ENCODE data around the gene SPATA31C2.

DNA sequence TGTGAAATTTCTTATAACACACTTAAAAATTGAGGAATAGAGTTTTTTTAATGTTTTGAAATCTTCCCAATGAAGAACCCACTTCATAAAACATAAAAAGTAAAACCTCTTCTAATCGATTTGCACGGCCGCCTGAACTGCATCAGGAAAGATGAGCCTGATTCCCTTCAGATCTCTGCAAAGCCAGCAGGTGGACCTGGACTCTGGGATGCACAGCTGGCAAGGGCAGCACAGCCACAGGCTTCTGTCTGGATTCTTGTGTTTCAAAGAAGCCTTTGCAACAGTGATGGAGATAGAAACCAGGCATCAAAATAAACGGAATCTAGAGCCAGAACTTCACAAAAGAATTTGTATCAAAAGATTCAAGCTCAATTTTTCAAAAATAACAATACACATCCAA lies 36.0 kb upstream of the SPATA31C2 start:
- TF ChIP-seq MXI1 (IDR thresholded peaks at IDR 0.05; ENCODE audit: borderline replicate concordance, low read depth, low read length), result no peak
- TF ChIP-seq, protein P1, sequence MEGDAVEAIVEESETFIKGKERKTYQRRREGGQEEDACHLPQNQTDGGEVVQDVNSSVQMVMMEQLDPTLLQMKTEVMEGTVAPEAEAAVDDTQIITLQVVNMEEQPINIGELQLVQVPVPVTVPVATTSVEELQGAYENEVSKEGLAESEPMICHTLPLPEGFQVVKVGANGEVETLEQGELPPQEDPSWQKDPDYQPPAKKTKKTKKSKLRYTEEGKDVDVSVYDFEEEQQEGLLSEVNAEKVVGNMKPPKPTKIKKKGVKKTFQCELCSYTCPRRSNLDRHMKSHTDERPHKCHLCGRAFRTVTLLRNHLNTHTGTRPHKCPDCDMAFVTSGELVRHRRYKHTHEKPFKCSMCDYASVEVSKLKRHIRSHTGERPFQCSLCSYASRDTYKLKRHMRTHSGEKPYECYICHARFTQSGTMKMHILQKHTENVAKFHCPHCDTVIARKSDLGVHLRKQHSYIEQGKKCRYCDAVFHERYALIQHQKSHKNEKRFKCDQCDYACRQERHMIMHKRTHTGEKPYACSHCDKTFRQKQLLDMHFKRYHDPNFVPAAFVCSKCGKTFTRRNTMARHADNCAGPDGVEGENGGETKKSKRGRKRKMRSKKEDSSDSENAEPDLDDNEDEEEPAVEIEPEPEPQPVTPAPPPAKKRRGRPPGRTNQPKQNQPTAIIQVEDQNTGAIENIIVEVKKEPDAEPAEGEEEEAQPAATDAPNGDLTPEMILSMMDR (conservative IDR thresholded peaks at IDR 0.05; ENCODE audit: low read depth, low read length), result no peak
- TF ChIP-seq POLR2A (IDR thresholded peaks at IDR 0.05; ENCODE audit: low read depth, low read length), result no peak
- no peak for TF ChIP-seq RAD21 (IDR thresholded peaks at IDR 0.05; ENCODE audit: low read length)
- no peak for TF ChIP-seq CEBPB (IDR thresholded peaks at IDR 0.05; ENCODE audit: low read depth, low read length)
- TF ChIP-seq, protein P2, sequence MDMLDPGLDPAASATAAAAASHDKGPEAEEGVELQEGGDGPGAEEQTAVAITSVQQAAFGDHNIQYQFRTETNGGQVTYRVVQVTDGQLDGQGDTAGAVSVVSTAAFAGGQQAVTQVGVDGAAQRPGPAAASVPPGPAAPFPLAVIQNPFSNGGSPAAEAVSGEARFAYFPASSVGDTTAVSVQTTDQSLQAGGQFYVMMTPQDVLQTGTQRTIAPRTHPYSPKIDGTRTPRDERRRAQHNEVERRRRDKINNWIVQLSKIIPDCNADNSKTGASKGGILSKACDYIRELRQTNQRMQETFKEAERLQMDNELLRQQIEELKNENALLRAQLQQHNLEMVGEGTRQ (IDR thresholded peaks at IDR 0.05; ENCODE audit: low read depth, low read length), result no peak
